Measurements from ENCODE around the gene KDM4F. TPM values are rescaled to one million over a fixed set of nuclear protein-coding genes. Genes with fewer than 3 reads are reported as not detected.

The KDM4F gene
- total RNA-seq, 6 experiments from 2014 or later, result not detected

GRCh38 chr11:95084509-95084908, 35.3 kb downstream of the KDM4F start:
- TF ChIP-seq POLR2A (IDR thresholded peaks at IDR 0.05), result no peak
- TF ChIP-seq, protein P1, sequence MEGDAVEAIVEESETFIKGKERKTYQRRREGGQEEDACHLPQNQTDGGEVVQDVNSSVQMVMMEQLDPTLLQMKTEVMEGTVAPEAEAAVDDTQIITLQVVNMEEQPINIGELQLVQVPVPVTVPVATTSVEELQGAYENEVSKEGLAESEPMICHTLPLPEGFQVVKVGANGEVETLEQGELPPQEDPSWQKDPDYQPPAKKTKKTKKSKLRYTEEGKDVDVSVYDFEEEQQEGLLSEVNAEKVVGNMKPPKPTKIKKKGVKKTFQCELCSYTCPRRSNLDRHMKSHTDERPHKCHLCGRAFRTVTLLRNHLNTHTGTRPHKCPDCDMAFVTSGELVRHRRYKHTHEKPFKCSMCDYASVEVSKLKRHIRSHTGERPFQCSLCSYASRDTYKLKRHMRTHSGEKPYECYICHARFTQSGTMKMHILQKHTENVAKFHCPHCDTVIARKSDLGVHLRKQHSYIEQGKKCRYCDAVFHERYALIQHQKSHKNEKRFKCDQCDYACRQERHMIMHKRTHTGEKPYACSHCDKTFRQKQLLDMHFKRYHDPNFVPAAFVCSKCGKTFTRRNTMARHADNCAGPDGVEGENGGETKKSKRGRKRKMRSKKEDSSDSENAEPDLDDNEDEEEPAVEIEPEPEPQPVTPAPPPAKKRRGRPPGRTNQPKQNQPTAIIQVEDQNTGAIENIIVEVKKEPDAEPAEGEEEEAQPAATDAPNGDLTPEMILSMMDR (IDR thresholded peaks at IDR 0.05), result no peak
- H3K4me1 ChIP-seq, result no peaks in the 10 kb centered on the region
- H3K27ac ChIP-seq, result no peak overlapping the region
- no peaks in the 10 kb centered on the region for H3K9me3 ChIP-seq
- peak in 1 of 4 donors; percentile 60 for ATAC-seq
- no peaks in the 10 kb centered on the region for H3K36me3 ChIP-seq
- intact Hi-C loops (cut with DNase I), result no loop called here
- no peak for DNase-seq
- no peaks in the 10 kb centered on the region for H3K27me3 ChIP-seq
- H3K4me3 ChIP-seq, result no peak overlapping the region

DNA sequence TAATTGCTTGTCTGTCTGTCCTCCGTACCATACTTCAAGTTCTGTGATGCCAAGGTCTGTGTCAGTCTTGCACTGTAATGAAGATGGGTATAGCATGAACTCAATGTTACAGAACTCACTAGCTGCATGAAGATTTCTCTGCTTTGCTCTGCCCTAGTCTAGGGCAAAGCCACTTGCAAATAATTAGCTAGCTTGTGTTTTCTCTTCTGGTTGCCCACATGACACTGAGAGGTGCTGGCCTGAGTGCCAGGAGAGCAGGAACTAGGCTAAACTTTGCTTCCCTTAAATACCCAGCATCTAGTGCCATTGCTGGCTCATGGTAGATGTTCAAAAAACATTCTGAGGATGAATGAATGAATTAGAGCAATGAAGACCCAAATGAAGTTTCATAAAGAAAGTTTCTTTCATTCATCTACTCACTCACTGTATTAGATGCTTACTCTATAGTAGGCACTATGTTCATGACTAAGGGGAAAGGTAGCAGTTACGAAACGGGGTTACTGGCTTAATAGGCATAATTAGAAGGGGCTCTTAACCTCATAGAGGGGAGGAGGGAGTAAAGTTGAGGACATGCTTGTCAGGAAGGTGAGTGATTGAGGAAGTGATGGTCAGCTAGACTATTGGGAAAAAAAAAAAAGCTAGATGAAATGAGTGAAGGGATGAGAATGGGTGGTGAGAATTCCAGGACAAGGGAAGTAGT, 36.0 kb downstream of the KDM4F start:
- H3K4me3 ChIP-seq, result no peak overlapping the region
- ATAC-seq (no peak), DNase-seq (no peak)
- H3K27me3 ChIP-seq, result no peaks in the 10 kb centered on the region
- H3K36me3 ChIP-seq, result no peaks in the 10 kb centered on the region
- WGBS (ENCODE audit: insufficient coverage, low coverage, low lambda C conversion rate, missing lambda C conversion rate), result 75% methylated on average over 3 of the region's 3 CpGs
- no peak for TF ChIP-seq POLR2A (IDR thresholded peaks at IDR 0.05)
- TF ChIP-seq, protein P1 (IDR thresholded peaks at IDR 0.05), result no peak
- no peak overlapping the region for H3K27ac ChIP-seq
- H3K4me1 ChIP-seq, result peaks cover 0 to 1% (median under 1%) of the 10 kb centered on the region in 4 donors
- intact Hi-C loops (cut with DNase I), result no loop called here
- H3K9me3 ChIP-seq, result no peaks in the 10 kb centered on the region

DNA sequence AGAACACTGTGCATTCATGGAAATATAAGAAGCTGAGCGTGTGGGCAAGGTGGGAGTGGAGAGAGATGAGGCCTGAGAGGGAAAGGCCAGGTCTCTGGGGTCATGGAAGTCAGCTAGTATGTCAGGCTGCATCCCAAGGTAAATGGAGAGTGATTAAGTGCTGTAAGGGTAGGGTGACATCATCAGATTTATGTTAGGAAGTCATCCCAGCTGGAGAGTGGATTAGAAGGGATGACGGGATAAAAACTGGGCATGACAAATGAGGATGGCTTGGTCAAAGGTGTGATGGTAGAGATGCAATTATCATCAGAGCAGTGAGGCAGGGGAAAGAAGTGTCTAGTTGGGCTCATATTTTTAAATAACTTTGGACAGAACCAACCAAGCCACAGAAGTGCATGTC, 36.9 kb downstream of the KDM4F start:
- H3K36me3 ChIP-seq, result no peaks in the 10 kb centered on the region
- WGBS (ENCODE audit: insufficient coverage, low coverage, low lambda C conversion rate, missing lambda C conversion rate), result 100% methylated on average over 1 of the region's 2 CpGs
- H3K27ac ChIP-seq, result no peak overlapping the region
- no peaks in the 10 kb centered on the region for H3K27me3 ChIP-seq
- H3K4me1 ChIP-seq, result peaks cover 0 to 6% (median 2%) of the 10 kb centered on the region in 4 donors
- intact Hi-C loops (cut with DNase I), result no loop called here
- no peak overlapping the region for H3K4me3 ChIP-seq
- H3K9me3 ChIP-seq, result no peaks in the 10 kb centered on the region
- no peak for DNase-seq
- ATAC-seq, result no peak
- TF ChIP-seq POLR2A (IDR thresholded peaks at IDR 0.05), result no peak
- TF ChIP-seq, protein P1 (IDR thresholded peaks at IDR 0.05), result no peak

DNA sequence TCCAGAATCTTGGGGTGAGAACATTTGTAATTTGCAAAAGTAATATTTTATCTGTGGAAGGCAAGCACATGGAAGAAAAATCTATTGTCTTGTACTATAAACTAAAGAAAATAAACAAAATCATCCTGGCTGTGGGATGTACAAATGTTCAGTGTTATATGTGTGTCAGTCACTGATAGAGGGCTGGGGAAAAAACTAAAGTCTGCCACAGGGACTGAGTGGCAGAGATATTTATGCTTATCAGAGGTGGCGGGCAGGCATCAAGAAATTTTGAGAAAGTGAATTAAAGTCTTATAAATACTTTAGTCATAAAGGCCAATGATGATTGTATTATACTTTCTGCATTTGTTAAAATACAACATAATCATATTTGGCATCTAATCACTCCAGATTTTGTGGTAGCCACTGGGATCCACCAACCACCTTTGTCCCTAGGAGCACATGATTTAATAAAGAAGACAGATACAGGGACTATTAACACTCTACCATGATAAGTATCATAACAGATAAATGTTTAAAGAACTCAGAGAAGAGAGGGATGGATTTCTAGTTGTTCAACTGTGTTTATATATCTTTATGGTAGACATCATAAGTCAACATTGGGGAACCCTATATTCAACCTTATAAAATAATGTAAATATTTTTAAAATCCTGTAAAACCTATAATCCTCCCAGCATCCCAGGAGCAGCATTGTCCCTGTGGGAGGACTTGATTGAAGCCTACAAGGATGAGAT, 37.8 kb downstream of the KDM4F start:
- H3K36me3 ChIP-seq, result no peaks in the 10 kb centered on the region
- TF ChIP-seq, protein P1 (IDR thresholded peaks at IDR 0.05), result no peak
- no peak for TF ChIP-seq POLR2A (IDR thresholded peaks at IDR 0.05)
- no peak overlapping the region for H3K27ac ChIP-seq
- H3K27me3 ChIP-seq, result no peaks in the 10 kb centered on the region
- intact Hi-C loops (cut with DNase I), result no loop called here
- H3K9me3 ChIP-seq, result no peaks in the 10 kb centered on the region
- peaks cover 0 to 6% (median 2%) of the 10 kb centered on the region in 4 donors for H3K4me1 ChIP-seq
- ATAC-seq (no peak), DNase-seq (no peak)
- WGBS (ENCODE audit: insufficient coverage, low coverage, low lambda C conversion rate, missing lambda C conversion rate), result 93% methylated on average over 1 of the region's 1 CpG
- no peak overlapping the region for H3K4me3 ChIP-seq

All from right lobe of liver (tissue), 6 donors.